NCI-H510A (cell line): ENCODE results near the gene FAM25A.
"Not testable (repeated sequence)": the region's sequence is repeated elsewhere in the genome, so short reads cannot be mapped to it uniquely, and the experiment has no call there.

Experiments
- DNase-seq: peaks from one replicate; lab custom pipeline; 2025; lab: John Stamatoyannopoulos, UW

FAM25A gene

DNA sequence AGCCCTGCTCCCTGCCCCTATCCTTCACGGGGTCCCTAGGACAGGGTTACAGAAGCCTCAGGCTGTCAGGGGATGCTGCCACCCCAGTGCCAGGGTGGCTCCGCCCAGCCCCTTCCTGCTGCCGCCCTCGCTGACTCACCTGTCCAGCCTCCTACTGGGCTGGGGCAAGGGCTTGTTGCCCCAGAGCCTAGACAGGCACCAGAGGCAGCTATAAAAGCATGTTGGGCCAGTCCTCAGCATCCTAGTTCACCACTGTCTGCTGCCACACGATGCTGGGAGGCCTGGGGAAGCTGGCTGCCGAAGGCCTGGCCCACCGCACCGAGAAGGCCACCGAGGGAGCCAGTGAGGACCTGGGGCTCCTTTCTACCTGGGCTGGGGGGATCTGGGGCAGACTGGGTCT is at the start of gene FAM25A:
Gene FAM25A (plus strand): TSS at position 239 of the 400 bp plus-strand sequence. CDS start 31 bp downstream, at position 270.
- DNase-seq = not testable (repeated sequence)

DNA sequence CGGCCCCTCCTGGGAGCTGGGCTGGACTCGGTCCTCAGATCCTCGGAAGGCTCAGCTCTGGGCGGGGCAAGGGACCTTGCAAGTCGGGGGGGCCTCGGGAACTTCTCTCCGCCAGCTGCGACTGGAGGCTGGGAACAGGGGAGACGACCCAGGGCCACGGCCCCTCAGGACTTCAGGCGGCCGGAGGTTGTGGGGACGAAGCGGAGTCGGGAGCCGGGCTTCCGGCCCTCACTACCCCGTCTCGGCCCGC is 49.2 kb upstream of the FAM25A start:
- DNase-seq = no peak

DNA sequence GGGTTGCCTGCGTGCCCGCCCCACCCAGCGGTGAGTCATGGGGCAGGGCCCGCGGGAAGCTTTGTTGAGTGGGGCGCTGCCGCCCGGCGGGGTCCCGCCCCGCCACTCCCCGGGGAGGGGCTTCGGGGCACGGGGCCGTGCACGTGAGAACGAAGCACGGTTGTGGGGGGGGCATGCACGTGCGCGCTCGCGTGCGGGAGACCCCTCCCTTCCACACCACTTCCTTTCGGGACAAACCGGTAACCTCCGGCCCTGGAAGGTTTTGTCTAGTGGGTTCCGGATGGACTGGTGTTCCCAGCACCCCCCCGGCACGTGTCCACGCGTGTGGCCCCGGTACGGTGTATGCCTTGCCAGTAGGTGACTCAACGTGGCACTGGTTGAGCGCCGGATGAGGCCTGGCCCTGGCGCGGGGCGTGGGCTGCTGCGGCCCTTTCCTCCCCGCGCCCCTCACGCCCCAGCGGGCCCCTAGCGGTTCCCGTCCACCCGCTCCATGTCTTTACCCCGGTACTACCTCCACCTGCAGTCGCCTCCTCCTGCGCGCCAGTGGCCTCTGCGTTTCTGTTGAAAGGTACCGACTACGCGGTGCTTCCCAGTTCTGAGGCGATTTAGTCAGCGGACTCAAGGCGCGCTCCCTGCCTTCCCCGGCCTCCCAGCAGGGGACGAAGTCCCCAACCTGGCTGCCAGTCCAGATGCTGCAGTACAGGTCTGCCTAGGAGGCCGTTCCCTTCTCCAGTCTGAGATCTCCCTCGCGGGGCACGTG is 48.7 kb upstream of the FAM25A start:
- DNase-seq = peak; percentile 76

DNA sequence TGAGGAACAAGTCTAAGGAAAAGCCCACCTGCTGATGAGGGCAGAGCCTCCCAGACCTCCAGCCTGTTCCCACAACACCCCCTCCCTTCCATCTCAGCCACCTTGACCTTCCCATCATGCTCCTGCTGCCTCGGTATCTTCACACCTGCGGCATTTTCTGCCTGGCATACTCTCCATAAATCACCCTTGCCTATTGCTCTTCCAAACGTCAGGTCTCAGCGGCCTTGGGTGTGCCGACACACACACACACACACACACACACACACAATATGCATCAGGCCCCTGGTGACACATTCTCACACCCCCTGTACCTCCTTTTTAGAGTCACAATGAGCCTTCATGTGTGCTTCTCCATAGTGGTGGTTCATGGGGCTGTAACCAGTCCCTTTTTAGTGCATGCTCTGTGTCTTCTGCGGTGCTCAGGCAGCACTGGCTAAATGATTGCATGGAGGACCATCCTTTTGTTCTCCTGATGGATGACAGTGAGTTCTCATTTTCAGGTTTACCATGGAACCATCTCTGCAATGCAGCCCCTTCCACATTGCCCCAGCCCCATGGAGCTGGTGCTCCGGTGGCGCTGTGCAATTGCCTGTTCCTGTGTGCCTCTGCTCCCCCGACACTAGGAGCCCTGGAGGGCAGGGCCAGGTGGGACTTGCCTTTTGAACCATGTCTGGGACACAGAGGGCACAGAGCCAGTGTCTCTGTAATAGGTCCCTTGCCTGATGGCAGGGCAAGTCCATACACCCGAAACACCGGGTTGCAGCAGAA is 47.3 kb upstream of the FAM25A start:
- DNase-seq = no peak

DNA sequence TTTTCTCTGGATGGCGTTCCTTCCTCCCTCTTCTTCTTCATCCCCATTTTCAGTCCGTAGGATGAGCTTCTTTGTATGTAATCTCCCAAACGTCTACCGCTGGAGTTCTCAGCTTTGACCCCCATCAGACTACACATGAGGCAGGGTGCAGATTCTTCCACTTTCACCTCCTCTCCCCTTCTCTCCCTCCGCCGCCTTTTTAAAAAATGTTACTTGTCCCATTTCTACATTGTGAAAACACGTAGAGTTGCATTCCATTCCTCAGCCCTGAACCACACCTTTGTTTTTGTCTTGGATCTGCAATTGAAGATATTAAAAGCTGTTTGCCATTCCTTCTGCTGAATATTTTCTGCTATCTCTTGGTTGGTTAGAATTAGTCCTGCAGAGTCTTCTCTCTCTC is 45.6 kb upstream of the FAM25A start:
- DNase-seq = no peak

DNA sequence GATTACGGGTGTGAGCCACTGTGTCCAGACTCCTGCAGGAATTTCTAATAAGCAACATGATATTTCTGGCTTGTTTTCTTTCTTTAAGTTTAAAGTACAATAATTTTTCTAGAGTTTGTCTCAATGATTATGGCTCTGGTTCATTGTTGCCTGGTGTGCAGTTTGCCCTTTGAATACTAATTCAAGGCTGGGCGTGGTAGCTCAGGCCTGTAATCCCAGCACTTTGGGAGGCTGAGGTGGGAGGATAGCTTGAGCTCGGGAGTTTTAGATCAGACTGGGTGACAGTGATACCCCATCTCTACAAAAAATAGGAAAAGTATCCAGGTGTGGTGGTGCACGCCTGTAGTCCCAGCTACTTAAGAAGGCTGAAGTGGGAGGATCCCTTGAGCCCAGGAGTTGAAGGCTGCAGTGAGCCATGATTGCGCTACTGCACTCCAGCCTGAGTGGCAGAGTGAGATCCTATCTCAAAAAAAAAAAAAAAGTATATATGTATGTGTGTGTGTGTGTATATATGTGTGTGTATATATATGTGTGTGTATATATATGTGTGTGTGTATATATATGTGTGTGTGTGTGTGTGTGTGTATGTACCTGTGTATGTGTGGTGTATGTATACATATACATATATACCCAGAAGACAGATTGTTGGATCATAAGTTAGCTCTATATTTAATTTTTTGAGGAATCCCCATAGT is 43.6 kb upstream of the FAM25A start:
- DNase-seq = no peak

DNA sequence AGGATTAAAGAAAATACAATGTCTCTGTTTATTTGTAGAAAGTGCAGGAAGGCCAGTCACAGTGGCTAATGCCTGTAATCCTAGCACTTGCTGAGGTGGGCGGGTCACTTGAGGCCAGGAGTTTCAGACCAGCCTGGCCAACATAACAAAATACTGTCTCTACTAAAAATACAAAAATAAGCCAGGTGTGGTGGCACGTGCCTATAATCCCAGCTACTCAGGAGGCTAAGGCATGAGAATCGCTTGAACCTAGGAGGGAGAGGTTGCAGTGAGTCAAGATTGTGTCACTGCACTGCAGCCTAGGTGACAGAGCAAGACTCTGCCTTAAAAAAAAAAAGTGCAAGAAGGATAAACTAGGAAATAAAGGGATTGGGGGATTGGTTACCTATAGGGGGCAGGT is 41.6 kb upstream of the FAM25A start:
- not testable (repeated sequence) for DNase-seq

DNA sequence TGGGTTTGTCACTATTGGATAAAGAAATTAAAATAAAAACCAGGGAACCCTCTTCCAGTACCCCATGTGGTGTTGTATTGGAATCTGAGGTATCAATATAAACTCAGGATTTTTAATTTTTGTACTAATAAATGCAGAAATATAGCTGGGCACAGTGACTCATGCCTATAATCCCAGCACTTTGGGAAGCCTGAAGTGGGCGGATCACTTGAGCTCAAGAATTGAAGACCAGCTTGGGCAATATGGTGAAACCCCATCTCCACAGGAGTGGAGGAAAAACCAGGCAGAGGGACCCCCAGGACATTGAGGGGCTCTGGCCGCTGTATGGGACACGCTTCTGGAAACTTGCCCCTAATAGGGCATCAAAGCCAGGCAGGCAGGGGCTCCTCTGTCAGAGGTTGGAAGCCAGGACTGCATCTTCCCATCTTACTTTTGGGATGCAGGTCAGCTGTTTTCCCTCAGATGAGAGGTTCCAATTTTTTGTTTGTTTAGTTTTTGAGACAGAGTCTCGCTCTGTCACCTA is 40.7 kb upstream of the FAM25A start:
- no peak for DNase-seq

DNA sequence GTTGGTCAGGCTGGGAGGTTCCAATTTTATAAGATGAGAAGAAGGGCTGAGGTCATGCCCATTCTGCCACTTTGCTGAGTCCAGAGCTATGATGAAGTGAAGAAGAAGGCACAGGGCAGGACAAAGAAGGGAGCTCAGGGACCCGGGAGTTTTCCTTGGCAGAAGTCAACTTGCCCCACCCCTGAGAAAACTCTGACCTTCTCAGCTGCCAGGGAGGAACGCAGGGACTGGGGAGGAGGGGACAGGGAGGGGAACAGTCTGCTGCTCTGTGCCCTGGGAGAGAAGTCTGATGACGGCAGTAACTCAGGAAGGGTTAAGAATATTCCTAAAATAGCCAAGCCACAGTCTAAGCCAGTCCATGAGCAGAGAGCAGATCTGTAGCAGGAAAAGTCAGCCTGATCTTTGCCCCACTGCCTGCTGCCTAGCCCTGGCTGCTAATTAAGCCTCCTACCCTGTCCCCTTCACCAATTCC is 40.1 kb upstream of the FAM25A start:
- DNase-seq = no peak

DNA sequence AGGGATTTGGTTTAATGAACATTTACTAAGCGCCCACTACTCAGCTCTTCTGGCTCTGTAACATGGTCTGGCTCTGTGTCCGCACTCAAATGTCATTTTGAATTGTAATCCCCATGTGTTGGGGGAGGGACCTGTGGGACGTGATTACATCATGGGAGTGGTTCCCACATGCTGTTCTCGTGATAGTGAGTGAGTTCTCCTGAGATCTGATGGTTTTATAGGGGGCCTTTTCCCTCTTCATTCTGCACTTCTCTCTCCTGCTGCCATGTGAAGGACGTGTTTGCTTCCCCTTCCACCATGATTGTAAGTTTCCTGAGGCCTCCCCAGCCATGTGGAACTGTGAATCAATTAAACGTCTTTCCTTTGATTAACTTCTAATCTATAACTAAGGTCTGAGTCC is 39.1 kb upstream of the FAM25A start:
- DNase-seq = not testable (repeated sequence)

DNA sequence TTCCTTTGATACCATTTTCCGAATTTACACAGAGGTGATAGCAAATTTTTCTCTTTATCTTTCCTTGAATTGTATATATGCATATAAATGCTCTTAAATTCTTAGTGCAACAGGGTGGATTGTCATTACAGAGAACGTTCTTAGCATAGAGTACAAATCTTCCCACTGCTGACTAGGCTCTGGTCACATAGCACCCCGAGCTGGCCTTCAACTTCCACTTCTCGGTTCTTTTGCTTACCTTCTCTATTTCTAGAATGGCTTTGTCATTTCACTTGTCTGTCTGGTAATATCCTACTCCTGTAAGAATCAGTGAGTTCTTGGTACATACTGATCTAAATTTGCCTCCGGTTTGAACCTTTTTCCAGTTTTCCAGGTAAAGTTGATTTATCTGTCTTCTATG is 38.4 kb upstream of the FAM25A start:
- DNase-seq = no peak

DNA sequence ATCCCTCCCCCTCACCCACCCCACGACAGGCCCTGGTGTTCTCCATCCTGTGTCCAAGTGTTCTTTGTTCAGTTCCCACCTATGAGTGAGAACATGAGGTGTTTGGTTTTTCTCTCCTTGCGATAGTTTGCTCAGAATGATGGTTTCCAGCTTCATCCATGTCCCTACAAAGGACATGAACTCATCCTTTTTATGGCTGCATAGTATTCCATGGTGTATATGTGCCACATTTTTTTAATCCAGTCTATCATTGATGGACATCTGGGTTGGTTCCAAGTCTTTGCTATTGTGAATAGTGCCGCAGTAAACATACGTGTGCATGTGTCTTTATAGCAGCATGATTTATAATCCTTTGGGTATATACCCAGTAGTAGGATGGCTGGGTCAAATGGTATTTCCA is 35.6 kb upstream of the FAM25A start:
- not testable (repeated sequence) for DNase-seq

DNA sequence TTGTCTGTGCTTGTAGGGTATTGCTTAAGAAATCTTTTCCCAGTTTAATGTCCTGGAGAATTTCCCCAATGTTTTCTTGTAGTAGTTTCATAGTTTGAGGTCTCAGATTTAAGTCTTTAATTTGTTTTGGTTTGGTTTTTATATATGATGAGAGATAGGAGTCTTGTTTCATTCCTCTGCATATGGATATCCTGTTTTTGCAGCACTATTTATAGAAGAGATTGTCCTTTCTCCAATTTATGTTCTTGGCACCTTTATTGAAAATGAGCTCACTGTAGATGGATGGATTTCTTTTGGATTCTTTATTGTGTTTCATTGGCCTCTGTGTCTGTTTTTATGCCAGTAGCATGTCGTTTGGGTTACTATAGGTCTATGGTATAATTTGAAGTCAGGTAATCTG is 31.6 kb upstream of the FAM25A start:
- DNase-seq = no peak

DNA sequence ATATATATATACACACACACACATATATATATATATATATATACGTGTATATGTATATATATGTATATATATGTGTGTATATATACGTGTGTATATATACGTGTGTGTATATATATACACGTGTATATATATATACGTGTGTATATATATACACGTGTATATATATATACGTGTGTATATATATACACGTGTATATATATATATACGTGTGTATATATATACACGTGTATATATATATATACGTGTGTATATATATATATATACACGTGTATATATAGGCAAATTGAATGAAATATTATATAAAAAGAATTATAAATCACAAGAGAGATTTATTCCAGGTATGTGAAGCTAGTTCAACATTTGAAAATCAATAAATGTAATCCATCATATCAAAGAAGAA is 28.7 kb upstream of the FAM25A start:
- DNase-seq = not testable (repeated sequence)

DNA sequence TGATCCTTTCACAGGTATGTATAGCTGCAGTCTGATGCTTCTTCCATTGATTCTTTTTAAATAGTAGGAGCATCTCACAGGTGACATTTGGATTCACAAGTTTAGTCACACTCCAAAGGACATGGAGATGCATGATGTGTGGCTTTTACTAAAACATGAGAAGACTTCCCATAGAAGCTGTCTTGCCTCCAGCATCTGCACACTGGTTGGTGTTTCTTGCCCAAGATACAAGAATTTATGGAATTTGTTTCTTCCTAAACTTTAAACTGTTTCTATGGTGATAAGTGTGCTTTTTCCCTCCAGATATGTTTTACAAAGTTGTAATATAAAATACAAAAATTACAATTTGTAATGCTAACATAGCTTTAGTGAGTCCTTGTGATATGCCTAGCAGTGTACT is 27.6 kb upstream of the FAM25A start:
- DNase-seq = no peak

DNA sequence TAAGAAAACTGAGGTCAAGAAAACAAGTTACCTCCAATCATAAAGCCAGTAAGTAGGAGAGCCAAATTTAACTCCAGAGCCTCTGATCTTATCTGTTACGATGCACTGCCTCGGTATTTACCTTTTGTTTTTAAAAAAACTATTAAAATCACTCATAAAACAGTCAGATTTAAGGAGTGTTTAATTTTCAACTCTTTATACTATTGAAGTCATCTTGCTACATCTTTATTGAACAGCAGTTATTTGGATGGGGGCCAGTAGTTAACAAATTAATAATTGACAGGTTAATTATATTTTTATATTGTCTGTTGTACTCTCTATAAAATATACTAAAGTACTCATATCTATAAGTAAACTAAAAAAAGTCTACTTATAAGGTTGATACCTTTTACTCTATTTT is 27.2 kb upstream of the FAM25A start:
- DNase-seq = no peak

DNA sequence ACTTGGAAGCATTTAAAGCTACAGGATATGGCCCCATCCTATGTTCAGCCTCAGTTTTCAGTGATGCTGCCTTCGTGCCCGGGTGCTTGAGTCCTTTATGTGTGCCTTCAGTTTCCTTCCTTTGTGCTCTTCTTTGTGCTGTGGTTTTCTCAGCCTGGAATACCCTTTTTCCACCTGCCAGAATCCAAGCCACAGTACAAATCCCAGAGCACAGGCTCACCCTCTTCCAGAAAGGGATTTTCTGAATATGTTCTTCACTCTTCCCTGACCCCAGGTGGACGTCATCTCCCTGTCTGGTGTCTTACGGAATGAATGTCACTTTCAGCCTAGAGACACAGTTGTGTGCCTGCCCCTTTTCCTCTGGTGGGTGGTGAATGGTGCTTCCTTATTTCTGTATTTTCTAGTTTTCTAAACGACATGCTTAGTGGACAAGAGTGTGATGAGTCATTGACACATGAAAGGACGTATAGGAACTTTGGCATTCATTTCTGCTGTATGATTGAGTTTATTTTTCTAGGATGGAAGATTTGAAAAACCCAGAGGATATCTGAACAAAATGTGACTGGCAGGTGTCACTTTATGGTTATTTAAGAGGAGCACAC is 20.2 kb upstream of the FAM25A start:
- DNase-seq = not testable (repeated sequence)

DNA sequence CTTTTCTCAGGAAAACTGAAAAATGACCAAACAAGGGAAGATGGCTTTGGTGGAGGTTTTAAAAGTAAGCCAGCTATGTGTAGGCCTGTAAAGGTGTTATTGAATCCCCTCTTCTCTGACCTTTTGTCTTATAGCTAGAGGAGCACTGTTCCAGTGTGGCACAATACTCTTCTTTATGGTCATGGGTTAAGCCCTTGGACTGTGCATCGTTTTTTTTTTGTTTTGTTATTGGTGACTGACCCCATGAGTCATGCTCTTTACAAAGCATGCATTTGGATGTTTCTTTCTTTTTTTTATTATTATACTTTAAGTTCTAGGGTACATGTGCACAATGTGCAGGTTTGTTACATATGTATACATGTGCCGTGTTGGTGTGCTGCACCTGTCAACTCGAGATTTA is 19.6 kb upstream of the FAM25A start:
- no peak for DNase-seq

DNA sequence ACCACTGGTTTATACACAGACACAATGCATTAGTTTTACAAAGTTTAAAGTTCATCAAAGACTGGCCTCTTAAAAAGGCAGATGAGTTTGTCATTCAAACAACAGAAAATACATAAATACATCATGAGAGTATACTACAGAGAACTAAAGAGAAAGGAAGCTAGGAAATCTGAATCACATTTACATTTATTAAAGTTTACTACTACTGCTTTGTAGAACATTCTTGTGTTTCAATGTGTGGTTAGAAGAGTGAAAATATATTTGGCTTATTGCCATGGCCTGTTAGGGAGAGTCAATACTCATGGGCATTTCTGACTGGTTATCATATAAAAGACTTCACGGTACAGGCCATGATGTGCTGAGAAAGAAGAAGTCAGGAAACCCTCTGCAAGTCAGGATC is 13.0 kb upstream of the FAM25A start:
- DNase-seq = not testable (repeated sequence)

DNA sequence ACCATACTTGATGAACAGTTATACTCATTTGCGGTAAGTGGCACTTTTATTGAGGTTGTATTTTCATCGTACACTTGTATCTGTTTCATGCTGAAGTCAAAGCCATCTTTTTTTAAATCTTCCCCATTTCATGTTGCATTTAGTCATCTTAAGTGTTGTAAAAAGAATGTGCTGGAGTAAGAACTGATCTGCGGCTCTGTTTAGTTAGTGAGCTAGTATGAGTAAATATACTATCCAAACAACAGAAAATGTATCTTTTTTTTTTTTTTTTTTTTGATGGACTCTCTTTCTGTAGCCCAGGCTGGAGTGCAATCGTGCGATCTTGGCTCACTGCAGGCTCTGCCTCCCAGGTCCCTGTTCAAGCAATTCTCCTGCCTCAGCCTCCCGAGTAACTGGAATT is 12.4 kb upstream of the FAM25A start:
- not testable (repeated sequence) for DNase-seq

DNA sequence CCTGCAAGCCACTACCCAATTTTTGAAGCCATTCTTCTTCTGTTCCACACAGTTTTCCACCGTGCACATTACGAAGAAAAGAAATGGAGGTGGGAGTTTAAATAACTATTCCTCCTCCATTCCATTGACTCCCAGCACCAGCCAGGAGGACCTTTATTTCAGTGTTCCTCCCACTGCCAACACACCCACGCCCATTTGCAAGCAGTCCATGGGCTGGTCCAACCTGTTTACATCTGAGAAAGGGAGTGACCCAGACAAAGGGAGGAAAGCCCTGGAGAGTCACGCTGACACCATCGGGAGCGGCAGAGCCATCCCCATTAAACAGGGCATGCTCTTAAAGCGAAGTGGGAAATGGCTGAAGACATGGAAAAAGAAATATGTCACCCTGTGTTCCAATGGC is 11.8 kb upstream of the FAM25A start:
- not testable (repeated sequence) for DNase-seq

DNA sequence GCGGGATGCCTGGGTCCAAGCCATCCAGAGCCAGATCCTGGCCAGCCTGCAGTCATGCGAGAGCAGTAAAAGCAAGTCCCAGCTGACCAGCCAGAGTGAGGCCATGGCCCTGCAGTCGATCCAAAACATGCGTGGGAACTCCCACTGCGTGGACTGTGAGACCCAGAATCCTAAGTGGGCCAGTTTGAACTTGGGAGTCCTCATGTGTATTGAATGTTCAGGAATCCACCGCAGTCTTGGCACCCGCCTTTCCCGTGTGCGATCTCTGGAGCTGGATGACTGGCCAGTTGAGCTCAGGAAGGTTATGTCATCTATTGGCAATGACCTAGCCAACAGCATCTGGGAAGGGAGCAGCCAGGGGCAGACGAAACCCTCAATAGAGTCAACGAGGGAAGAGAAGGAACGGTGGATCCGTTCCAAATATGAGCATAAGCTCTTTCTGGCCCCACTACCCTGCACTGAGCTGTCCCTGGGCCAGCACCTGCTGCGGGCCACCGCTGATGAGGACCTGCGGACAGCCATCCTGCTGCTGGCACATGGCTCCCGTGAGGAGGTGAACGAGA is 10.9 kb upstream of the FAM25A start:
- DNase-seq = not testable (repeated sequence)
